ENCODE measurements around the gene GOLGA6C.
"Not testable (repeated sequence)": the region's sequence is repeated elsewhere in the genome, so short reads cannot be mapped to it uniquely, and the experiment has no call there.

GOLGA6C gene

DNA sequence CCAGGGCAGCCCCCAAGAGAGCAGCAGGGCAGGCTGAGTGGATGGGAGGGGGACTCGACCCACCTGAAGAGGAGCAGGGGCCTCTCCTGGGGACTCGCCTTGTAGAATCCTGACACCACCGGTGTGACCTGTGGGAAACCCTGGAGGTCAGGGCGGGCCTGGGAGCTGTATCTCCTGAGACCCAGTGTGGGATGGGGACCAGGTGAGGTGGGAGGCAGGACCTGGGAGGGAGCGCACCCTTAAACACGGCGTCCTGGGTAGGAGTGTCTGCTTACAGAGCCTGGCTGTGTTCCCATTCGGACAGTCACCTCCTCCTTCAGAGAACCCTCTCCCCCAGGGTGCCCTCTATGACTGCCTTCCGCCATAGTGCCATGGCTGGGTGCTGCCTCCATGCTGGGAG is 29.3 kb upstream of the GOLGA6C start:
- no peak for DNase-seq

DNA sequence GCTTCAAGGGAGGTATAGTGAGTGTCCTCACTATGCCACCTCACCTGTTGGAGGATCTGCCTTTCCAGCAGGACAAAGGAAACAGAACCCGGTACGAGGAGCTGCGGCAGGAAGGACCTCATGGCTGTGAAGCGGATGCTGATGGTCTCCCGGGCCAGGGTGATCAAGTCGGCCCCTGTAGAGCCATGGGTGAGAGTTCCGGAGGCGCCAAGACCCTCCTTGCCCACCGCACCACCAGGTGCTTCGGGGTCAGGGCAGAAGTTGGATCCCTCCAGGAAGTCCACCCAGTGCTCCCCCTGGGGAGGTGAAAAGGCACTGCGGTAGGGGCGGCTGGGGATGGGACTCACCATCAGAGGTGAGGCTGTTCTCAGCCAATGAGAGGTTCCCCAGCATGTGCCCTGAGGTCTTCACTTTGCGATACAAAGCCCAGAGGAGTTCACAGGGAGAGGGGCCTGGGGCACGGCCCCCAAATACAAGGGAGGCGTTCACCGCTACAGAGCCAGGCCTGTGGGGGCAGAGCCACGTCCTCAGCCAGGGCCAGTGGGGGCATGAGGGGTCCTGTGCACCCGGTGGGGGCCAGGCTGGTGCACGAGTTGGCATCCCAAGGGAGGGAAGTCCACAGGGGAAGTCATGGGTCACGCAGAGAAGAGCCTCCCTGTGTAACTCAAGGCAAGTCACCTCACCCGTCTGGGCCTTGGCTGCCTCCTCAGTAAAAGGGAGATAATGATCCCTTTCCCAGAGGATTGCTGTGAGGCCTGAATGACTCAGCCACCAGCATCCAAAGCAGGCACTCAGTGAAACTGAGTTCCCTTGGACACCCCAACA is 28.7 kb upstream of the GOLGA6C start:
- DNase-seq = no peak

DNA sequence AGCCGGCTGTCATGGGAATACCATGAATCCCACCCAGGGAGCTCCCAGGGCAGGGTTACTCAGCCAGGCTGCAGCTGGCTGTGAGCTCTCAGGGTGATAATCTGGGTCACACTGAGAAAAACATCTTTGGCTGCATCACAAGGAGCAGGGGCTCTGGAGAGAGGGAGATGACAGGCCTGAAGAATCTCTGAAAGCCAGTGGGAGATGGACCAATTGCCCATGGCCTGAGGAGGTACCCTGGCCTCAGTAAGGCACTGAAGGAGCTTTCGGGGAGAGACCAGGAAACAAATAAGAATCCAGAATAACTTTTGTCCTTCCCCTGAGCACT is 28.2 kb upstream of the GOLGA6C start:
- no peak for DNase-seq

DNA sequence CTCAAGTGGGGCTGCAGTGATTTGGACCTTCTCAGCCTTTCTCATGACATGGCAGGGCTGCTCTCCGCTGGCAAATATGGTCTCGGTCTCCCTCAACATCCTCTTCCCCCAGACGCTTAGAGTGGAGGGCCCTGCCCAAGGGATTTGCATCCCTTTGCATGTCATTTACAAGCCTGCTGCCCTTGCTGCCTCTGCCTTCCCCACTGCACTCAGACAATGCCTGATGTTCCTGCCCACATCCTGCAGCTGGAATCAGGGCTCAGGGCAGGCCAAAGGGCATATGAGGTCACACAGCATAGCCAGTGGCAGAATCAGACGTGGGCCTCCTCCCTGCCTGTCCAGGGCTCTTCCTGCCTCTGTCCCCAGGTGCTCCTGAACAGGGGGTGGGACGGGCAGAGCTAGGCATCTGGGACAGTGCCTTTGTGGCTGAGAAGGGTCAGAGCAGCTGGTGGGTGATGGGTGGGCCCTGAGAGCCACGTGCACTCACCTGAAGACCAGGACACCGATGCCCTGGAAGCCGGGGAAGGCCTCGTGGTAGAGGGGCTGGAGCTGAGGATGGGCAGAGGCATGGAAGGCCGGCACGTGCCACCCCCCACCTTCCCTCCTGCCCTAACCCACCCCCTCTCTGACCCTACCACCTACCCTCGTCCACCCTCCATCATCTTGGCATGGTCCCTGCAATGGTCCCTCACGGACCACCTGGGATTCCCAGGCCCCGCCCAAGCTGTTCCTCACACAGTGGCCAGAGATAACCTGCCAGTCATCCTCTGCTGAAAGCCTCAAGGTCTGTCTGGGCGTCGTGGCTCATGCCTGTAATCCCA is 27.4 kb upstream of the GOLGA6C start:
- no peak for DNase-seq

DNA sequence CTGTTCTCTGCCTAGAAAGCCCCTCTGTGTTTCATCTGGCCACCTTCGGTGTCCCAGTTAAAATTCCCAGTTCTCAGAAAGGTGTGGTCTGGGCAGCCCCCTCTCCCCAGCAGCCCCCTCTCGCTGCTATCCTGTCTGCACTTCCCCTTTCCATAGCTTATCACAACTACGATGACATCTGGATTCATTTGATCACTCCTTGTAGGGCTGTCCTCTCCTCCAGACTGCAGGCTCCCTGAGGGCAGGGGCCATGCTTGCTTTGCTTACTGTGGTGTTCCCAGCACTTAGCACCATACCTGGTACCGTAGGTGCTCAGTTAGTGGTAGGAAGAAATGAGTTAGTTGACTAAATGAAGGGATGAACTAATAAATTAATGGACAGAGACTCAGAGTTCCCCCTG is 26.3 kb upstream of the GOLGA6C start:
- no peak for DNase-seq

DNA sequence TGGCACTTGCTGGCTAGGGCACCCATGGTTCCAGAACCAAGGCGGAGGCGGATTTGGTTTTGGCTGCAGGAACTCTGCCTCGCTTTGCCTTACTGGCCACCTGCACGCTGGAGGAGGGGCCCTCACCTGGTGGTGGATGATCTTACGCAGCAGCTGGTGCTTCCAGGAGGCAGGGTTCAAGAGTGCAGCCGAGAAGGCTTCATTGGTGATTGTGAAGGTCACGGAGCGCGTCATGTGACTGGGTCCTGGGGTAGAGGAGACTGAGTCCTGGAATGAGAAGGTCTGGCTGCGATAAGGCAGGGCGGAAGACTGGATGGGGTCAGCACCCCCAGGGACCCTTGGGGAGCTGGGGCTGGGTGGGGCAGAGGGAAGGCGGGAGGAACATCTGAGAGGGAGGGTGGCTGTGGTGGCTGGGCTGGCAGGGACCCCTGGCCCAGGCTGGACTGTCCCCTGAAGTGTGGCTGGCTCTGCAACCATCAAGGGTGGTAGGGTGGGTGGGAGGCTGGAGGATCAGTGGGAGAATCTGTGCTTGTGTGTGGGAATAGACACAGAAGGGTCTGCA is 25.8 kb upstream of the GOLGA6C start:
- DNase-seq = no peak

DNA sequence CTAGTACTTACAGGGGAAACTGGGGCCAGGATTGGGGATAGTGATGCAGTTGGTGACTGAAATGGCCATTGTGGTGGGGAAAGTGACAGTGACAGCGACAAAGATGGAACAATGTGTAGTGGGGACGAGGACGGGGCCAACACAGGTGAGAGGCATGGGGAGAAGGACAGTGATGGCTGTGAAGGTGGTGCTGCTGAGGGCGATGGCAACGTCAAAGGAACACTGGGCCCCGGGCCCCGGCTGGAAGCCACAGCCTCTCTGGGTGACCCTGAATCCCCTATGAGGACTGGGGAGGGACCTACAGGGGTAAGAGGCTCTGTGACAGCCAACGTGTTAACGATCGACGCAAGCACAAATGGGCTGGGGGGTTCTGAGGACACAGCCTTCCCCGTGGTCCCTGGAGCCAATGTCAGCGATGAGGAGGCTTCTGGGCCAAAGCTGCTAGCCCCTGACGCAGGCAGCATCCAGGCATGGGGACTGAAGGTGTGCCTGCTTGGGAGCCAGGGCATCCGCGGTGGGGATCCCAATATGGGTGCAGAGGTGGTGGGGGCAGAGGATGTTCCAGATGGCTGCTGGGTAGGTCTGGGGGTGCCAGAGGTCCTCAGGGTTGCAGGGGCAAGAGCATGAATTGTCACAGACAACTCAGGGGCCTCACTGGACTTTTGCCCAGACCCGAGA is 25.2 kb upstream of the GOLGA6C start:
- no peak for DNase-seq

DNA sequence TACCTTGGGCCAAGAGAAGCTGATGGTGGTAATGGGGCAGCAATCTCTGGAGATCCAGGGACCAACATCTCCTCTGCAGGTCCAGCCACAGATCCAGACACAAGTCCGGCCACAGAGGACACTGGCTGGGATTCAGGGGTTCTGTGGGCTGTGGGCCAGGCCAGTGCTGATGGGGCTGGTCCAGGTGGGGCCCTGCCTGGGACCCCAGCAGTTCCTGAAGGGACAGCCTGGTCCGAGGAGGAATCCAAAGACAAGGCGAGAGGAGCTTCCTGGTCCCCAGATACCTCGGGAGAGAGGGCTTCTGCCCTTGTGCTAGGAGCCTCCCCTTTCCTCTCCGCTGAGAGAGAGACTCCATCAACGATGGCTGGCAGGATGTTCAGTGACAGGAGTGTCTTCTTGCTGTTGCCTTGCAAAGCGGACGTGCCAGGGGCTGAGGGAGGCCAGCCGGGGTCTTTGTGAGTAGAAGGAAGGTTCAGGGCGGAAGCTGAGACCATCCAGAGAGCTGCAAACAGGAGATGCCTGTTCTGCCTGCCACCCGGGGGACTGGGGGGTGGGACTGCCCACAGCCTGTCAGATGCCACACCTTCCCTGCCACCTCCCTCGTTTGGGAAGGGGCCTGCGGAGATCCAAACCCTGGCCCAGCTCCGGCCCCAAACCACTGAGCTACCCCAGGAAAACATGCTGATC is 24.5 kb upstream of the GOLGA6C start:
- no peak for DNase-seq

DNA sequence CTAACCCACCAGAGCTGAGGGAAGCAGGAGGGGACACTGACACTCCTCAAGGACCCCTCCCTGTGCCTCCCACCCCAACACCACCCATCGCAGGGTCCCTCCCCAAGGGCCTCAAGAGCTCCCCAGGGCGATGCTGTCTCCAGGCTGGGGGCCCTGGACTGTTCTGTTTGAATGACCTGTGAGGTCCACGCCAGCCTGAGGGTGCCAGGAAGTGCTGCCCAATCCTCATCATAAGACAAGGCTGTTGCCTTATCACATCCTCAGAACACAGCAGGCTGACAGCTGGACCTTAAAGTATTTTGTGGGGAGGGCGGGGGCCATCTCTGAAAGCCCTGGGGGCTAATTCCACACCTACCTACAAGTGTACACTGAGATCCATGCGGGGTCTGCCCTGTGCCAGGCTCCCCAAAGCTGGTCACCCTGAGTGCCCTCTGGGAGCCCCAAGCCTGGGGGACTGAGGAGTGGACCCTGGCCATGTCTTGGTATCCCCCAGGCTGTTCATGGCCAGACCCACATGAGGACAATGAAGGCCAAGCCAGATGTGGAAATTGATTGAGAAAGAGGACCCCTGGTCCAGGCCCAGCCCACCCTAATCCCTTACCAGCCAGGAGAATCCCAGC is 23.8 kb upstream of the GOLGA6C start:
- DNase-seq = no peak

DNA sequence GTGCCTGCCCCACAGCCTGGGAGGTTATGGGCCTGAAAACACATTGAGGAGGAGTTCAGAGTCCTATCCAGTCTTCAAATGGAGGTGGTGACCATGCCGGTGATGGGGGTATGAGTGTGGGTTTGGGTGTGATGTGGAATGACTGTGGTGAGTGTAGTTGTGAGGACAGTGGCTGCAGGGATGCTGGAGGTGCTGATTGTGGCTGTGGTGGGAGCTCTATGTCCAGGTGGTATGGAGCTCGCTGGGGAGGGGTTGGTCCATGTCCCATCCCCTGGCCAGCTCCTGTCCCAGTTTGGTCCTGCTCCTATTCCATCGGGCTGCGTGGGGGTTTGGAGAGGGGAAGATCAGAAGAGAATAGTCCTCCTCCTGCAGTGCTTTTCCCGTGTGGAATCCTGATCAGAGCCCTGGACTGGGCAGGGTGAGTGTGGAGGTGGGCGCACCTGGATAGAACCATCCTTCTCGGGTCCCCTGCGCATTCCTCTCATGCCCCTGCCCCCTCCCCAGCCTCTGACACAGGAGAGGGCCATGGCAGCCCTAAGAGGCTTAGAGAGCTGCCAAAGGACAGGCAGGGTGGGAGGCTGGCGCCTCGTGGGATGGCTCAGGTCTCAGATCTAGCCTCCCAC is 23.0 kb upstream of the GOLGA6C start:
- no peak for DNase-seq

DNA sequence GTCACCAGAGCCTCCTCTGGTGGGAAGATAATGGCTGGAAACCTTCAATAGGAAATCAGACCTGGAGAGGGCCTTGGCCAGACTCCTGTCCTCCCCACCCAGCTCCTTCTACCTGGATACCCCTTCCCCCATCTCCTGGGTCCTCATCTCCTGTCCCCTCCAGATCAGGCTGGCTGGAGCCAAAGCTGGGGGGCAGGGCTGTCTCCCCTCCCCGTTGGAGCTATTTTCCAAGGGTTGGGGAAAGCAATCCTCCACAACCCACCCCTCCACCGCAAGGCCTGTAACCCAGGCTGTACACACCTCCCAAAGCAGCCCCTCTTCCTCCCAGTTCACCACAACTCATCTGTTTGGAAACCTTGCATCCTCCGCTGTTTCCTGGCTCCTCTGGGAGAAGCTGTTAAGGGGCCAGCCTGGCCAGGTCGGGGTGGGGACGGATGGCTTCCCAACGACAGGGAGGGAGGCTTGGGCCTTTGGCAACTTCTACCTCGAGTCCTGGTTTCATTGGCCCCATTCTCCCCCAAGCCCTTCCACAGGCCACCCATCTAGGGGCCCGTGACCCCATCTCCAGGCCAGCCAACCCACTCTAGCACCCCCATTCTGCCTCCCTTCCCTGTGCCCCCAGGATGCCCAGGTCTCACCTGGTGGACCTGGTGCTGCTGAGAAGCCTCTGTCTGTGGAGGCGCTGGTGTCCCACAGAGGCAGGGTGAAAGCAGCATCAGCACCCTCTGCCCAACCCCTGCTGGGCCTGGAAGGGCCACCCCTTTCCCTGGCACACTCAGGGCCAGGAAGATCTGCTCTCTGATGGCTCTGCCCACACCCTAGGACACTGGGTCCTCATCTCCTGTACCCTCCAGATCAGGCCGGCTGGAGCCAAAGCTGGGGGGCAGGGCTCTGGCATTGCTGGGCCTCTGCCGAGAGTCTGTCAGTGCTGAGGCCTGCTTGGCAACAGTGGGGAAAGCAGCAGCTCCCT is 22.1 kb upstream of the GOLGA6C start:
- peak; percentile 9 for DNase-seq

DNA sequence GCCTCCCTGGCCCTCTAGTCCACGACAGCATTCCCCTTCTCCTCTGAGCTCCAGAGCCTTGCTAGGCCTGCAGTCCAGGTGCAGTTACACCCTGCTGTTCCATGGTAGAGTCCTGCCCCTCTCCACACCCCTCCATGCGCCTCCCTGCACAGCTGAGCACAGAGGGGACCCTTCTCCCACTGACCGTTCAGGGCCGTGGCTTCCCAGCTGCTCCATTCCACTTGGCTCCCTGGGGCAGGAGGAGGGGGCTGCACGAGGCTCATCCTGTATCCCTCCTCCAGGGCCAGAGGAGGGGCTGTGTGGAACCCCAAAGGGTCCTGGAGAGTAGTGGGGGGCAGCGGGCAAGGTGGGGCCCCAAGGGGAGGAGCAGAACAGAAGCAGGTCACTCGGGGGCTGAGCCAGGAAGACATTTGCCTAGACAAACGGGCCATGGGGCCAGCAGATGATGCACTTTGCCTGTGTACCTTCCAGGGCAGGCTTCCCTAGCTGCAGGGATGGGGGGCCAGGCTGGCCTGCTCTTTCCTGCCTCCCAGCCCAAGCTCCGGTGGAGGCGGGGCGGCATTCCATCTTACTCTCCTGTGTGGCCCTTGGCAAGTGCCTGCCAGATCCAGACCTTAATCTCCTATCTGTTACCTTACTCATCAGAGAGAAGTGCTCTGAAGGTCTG is 20.7 kb upstream of the GOLGA6C start:
- DNase-seq = peak; percentile 7

DNA sequence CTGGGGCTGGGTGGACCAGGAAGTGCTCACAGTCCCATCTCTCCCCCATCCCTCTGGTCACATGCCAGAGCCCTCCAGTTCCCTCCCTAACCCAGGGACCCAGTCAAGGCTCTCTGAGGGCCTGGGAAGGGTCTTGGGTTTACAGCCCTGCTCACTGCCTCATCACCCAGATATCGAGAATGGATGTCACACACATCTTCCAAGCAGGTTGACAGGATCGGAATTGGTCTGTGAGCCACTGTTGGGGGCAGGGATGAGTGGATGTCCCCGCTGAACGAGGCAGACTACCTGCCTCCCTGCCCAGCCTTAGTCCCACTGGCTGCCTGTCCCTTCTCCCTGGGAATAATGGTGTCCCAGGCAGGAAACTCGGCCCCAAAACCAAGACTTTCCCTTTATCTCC is 20.0 kb upstream of the GOLGA6C start:
- peak; percentile 9 for DNase-seq

DNA sequence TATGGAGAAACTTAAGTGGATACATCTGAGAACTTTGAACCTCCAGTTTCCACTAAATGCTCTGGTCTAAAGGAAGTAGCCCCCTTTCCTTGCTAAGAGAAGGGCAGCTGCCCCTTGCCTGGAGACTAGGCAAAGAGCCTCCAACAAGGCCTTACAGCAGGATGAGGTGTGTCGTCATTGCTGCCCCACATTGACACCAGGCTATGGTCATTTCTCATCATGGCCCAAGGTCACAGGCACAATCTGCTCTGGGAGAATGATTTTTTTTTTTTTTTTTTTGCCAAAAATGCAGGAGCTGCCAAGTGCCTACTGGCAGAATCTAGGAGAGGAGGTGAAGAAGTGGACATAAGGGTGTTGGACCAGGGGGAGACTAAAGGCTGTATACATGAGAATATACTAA is 12.4 kb upstream of the GOLGA6C start:
- DNase-seq = not testable (repeated sequence)

DNA sequence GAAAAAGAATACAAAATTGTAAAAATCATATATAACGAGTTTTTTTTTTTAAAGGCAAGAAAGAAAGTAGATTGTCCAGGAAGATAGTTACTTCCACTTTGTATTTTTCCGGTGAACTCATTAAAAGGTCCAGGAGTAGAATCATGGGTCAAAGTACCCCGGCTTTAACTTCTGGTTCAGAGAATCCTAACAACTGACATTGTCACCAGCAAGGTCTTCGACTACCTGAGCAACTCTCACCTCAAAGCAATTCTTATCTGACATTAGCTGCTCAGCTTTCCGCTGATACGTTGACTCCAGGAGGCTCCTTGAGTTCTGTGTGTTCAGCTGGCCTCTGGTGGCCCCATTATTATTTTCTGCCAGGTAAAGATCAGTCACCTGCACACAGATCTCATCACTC is 9.1 kb upstream of the GOLGA6C start:
- not testable (repeated sequence) for DNase-seq

DNA sequence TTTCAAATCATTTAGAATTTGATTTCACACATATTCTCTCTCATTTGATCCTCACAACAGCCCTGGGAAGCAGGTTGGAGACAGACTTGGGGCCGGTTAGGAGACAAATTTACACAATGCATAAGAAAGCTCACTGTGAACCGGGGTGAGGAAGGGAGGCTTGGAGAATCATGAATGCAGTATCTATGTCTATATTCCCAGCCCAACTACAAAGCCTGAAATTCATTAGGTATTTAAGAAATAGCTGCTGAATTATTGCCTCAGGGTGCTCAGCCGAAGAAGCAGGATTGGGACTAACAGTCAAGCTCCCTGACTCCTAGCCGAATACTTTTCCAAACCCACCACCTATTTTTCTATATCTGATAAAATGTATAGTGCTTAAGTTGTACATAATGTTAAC is 8.4 kb upstream of the GOLGA6C start:
- DNase-seq = no peak

DNA sequence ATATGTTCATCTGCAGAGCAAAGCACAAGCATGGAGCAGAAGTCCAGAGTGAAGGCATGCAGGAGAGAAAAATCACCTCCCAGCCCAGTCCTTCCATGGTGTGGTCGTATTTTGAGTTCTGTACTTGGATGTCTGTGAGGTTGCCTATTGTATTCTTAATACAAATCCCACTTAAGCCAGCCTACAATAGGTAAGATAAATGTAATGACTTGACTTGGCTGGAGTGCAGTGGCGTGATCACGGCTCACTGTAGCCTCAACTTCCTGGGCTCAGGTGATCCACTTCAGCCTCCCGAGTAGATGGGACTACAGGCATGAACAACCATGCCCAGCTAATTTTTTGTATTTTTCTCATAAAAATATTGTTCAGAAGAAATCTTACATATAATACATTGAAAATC is 6.8 kb upstream of the GOLGA6C start:
- DNase-seq = not testable (repeated sequence)

DNA sequence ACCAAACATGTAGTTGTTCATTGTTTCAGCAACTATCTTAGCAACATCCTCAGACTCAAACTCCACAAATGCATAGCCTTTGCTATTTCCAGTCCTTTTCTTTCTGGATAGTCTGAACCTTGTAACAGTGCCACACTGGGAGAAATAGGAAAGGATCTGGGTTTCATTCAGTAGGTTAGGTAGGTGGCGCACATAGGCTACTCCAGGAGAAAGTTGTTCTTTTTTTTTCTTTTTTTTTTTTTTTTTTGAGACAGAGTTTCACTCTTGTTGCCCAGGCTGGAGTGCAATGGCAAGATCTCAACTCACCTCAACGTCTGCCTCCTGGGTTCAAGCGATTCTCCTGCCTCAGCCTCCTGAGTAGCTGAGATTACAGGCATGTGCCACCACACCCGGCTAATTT is 5.8 kb upstream of the GOLGA6C start:
- not testable (repeated sequence) for DNase-seq

DNA sequence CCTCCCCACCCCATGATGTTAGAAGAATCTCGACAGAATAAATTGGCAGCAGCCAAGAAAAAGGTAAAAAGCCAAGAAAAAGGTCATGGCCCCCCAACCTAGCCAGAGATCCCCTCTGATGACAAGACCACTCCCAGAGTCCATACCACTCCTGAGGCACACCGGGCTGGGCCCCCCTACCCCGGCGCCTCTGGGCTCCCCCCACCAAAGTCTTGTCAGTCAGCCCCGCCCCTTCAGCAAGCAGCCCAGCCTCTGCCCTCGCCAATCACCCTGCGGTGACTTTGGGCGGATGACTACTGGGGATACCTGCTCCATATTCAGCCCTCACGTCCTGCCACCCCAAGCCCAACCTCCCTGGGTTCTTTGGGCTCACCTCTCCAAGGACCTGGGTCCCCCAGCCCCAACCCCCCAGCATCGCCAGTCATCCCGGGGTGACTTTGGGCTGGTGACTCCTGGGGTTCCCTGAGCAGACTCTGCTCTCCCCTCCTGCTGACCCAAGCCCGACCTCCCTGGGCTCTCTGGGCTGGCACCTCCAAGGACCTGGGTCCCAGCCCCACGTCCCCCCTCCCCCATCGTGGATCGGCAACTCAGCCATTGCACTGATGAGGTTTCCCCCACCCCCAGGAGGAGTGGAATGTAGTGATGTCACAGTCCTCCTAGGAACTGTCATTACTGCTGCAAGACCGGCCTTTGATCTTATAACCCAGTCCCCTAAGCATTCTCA is 648 bp downstream of the GOLGA6C start:
- not testable (repeated sequence) for DNase-seq

All from femur (tissue), 1 donor.